H1 (cell line): ENCODE results near the gene NUCB1. TPM values are rescaled to one million over a fixed set of nuclear protein-coding genes. Genes with fewer than 3 reads are reported as not detected.

ENCODE experiments used
- ATF3 ChIP-seq: IDR thresholded peaks from 2 replicates; pipeline ENCODE4 v1.6.1; 2011; ENCODE audit warnings: low read depth, mild to moderate bottlenecking, low read length; ENCODE audit not compliant: insufficient read depth
- E2F6 ChIP-seq: IDR thresholded peaks from 2 replicates; pipeline ENCODE4 v1.6.1; 2012; ENCODE audit warnings: inconsistent platforms
- RXRA ChIP-seq: IDR thresholded peaks from 2 replicates; pipeline ENCODE4 v1.6.1; 2011; ENCODE audit warnings: low read depth, mild to moderate bottlenecking, low read length, moderate library complexity; ENCODE audit not compliant: insufficient read depth
- polyA plus RNA-seq, 7 experiments: library from polyadenylated mRNA; depleted of rRNA in 3 of 7; stranded (reverse) in 5 of 7; unstranded in 2 of 7; fragments of >200 nt in 5 of 7; fragments of 200-250 nt in 2 of 7; gene quantifications; 1 replicate in 5 of 7; 2 replicates in 1 of 7; 4 replicates in 1 of 7; pipeline versions ENCODE4 v1.2.1 to v1.2.3, GENCODE V29; 2011 to 2013; ENCODE audit warnings: missing spikeins in 2 of 7, mixed read lengths in 2 of 7
- total RNA-seq: library from RNA; stranded (reverse); fragmentation: NEBNext Ultra II Directional; extraction: Animal tissue kit (Norgen Biotek cat#: 25700); gene quantifications from 2 replicates; pipeline ENCODE4 v1.2.1, GENCODE V29; 2021

Gene NUCB1
- total and polyA plus RNA-seq, 2 of the 8 experiments (the other 6 are each of a cell fraction or from before 2014, with no cell fraction given) = 111 to 121 TPM

- TF ChIP-seq E2F6 = no peak
- no peak for TF ChIP-seq ATF3
- no peak for TF ChIP-seq RXRA
Measured at GRCh38 chr19:48910803-48911202, 10.7 kb downstream of the NUCB1 start (continued).
